Ishikawa (cell line): ENCODE results near the gene MEPE.

ENCODE experiments used
- CEBPB ChIP-seq: IDR thresholded peaks from 2 replicates; pipeline ENCODE4 v1.6.1; 2012
- EGR1 ChIP-seq: IDR thresholded peaks from 2 replicates; pipeline ENCODE4 v1.6.1; 2012
- EP300 ChIP-seq: IDR thresholded peaks from 2 replicates; pipeline ENCODE4 v1.6.1; 2012; ENCODE audit warnings: borderline replicate concordance
- RAD21 ChIP-seq: IDR thresholded peaks from 2 replicates; pipeline ENCODE4 v1.6.1; 2012; ENCODE audit warnings: low read depth
- TAF1 ChIP-seq: IDR thresholded peaks from 2 replicates; pipeline ENCODE4 v1.6.1; 2012; ENCODE audit warnings: low read depth, mild to moderate bottlenecking
- YY1 ChIP-seq: IDR thresholded peaks from 2 replicates; pipeline ENCODE4 v1.6.1; 2012; ENCODE audit warnings: low read depth
- TF ChIP-seq, protein P1 (sequence below): IDR thresholded peaks from 2 replicates; pipeline ENCODE4 v1.6.1; 2012; ENCODE audit warnings: low read depth, mild to moderate bottlenecking
- TF ChIP-seq, protein P2 (sequence below): IDR thresholded peaks from 2 replicates; pipeline ENCODE4 v1.6.1; 2012
- TF ChIP-seq, protein P3 (sequence below): IDR thresholded peaks from 2 replicates; pipeline ENCODE4 v1.6.1; 2012

DNA sequence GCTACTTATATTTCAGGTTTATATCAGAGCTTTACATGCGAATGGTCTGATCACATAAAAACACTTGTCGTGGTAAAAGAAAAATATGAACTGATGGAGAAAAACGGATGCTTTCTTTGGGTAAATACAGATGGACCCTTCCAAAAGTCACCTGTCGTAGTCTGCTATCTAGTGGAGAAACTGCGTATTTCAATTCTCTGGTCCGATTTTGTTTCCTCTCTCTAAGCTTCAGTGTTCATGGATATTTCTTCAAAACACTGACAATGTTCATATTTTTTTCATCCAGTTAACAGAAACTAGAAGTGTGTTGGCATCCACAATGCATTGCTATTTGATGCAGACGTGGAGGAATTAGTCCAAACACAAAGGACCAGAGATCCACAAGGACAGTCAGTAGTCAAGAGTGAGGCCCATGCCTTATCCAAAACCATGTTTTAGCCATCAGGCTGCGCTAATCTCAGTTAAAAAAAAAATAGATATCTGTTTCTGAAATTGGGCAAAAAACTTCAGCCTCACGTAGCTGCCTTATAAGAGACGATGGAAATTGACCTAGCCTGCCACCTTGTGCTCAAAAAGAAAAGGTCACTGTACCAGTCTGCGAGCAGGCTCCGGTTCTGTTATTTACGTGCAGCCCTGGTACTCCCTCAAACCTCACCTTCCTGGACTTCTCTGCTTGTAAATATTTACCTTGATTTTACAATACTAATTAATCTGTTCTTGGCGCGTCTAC, 16.0 kb downstream of the MEPE start:
- no peak for TF ChIP-seq EP300
- TF ChIP-seq EGR1 = no peak
- TF ChIP-seq, protein P1, sequence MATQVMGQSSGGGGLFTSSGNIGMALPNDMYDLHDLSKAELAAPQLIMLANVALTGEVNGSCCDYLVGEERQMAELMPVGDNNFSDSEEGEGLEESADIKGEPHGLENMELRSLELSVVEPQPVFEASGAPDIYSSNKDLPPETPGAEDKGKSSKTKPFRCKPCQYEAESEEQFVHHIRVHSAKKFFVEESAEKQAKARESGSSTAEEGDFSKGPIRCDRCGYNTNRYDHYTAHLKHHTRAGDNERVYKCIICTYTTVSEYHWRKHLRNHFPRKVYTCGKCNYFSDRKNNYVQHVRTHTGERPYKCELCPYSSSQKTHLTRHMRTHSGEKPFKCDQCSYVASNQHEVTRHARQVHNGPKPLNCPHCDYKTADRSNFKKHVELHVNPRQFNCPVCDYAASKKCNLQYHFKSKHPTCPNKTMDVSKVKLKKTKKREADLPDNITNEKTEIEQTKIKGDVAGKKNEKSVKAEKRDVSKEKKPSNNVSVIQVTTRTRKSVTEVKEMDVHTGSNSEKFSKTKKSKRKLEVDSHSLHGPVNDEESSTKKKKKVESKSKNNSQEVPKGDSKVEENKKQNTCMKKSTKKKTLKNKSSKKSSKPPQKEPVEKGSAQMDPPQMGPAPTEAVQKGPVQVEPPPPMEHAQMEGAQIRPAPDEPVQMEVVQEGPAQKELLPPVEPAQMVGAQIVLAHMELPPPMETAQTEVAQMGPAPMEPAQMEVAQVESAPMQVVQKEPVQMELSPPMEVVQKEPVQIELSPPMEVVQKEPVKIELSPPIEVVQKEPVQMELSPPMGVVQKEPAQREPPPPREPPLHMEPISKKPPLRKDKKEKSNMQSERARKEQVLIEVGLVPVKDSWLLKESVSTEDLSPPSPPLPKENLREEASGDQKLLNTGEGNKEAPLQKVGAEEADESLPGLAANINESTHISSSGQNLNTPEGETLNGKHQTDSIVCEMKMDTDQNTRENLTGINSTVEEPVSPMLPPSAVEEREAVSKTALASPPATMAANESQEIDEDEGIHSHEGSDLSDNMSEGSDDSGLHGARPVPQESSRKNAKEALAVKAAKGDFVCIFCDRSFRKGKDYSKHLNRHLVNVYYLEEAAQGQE = no peak
- no peak for TF ChIP-seq TAF1
- TF ChIP-seq, protein P2, sequence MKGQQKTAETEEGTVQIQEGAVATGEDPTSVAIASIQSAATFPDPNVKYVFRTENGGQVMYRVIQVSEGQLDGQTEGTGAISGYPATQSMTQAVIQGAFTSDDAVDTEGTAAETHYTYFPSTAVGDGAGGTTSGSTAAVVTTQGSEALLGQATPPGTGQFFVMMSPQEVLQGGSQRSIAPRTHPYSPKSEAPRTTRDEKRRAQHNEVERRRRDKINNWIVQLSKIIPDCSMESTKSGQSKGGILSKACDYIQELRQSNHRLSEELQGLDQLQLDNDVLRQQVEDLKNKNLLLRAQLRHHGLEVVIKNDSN = no peak
- TF ChIP-seq, protein P3, sequence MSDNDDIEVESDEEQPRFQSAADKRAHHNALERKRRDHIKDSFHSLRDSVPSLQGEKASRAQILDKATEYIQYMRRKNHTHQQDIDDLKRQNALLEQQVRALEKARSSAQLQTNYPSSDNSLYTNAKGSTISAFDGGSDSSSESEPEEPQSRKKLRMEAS = no peak
- no peak for TF ChIP-seq CEBPB
- TF ChIP-seq YY1 = no peak
- TF ChIP-seq RAD21 = peak; percentile 67
